ENCODE measurements around the gene KRTAP10-7.
A peak's percentile ranks its signal among the peaks of the same experiment; 100 is the strongest.
"Not testable (repeated sequence)": the region's sequence is repeated elsewhere in the genome, so short reads cannot be mapped to it uniquely, and the experiment has no call there.

The KRTAP10-7 gene

DNA sequence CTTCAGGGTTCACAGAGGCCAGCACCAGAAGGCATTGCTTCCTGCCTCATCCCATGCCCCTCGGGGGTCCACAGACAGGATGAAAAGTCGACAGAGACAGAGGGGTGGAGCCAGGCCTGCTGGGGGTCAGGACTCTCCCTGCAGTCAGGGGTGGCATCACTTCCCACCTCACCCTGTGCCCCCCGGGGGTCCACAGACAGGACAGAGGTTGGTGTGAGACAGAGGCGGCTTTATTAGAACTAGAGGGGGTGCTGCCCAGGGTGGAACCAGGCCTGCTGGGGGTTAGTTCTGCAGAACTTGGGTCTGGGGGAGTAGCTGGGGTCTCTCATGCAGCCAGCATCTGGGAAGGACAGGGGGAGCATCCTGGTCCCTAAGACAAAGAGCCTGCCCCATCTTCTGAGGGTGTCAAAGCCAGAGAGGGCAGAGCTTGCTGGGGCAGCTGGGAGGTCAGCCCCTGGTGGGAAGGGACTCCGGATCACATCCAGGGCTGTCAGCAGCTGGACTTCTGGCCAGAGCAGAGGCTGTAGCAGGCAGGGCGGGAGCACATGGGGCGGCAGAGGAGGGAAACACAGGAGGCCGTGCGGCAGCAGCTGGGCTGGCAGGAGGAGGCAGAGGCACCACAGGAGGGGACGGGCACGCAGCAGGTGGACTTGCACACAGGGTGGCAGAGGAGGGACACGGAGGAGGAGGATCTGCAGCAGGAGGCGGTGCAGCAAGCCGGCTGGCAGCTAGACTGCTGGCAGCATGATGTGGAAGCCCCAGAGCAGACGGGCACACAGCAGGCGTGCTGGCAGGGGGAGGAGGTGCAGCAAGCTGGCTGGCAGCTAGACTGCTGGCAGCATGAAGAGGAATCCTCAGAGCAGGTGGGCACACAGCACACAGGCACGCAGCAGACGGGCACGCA lies 9.2 kb upstream of the KRTAP10-7 start:
- DNase-seq = not testable (repeated sequence)

DNA sequence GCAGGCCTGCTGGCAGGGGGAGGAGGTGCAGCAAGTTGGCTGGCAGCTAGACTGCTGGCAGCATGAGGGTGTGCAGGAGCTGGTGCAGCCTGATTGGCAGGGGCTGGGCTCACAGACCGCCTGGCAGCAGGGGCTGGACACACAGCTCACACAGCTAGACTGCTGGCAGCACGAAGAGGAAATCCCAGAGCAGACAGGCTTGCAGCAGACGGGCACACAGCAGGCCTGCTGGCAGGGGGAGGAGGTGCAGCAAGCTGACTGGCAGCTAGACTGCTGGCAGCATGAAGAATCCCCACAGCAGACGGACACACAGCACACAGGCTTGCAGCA lies 8.6 kb upstream of the KRTAP10-7 start:
- not testable (repeated sequence) for DNase-seq

DNA sequence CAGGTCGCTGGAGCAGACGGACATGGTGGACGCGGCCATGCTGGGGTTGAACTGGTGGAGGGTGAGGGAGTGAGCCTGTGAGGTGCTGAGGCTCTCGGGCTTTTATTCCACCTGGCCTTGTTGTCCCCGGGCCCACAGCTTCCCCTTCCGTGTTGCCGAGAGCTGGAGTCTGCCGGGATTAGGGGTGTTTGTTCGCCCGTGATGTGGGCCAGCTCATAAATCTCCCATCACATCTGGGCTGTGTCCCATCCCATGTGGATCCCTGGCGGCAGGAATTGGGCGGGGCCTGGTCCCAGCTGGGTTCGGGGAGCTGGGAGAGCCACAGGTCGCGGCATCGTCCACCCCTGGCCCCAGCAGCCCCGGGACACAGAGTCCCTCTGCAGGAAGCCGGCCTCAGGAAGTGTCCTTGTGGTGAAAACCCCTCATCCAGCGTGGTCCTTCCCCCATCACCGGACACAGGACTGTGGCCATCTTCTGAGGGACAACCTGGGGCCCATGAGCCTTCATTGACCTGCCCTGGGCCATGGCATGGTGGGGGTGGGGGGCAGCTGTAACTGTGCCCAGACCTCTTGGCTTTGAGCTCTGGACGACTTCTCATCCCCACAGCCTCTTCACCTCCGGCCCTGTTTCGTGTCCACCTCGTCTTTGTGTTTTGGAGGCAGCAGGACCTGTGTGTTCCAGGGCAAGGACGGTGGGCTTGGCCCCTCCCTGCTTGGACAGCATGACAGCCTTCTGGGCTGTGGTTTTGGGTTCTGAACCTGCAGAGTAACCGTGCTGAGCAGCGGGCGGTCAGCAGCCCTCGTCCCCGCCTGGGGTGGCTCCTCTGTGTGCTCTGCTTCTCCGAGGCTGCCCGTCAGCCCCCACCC lies 7.7 kb upstream of the KRTAP10-7 start, which contains the start of gene KRTAP10-6:
KRTAP10-6 (minus strand) TSS at position 60 of the 866 bp plus-strand sequence; CDS start at position 39, 21 bp downstream.
- peak; percentile 16 for DNase-seq

DNA sequence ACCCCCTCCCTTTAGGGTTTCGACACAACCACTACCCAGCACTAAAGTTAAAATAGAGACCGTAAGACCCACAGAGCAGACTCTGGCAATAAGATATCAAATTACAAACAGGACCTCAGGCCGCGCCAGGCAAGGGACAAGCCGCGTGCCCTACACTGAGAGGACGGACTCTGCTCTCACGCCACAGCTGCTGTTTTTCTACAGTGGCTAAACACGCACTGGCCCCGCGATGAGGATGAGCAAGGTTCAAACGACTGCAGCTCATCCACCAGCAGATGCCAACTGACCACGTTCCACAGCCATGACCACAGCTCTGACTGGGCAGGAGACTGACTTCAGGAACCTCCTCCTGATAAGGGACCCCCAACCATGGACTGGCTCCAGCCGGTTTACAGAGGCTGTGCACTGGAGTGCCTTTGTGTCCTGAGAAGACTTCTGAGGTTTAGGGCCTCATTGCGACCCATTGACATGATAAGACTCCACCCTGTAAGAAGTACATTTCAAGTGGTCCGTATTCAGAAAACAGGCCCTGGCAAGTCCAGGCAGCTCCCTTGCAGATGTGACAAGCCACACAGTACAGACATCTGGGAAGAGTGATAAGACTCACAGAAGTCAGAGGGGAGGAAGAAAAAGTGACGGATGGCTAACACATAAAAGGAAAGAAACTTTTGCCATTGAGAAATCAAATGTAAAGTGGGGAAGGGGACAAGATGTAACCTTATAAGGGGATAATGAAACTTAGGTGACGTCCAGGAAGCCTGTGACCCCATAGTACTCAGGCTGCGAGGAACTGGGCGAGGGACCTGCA lies 6.6 kb upstream of the KRTAP10-7 start:
- DNase-seq = peak; percentile 36

DNA sequence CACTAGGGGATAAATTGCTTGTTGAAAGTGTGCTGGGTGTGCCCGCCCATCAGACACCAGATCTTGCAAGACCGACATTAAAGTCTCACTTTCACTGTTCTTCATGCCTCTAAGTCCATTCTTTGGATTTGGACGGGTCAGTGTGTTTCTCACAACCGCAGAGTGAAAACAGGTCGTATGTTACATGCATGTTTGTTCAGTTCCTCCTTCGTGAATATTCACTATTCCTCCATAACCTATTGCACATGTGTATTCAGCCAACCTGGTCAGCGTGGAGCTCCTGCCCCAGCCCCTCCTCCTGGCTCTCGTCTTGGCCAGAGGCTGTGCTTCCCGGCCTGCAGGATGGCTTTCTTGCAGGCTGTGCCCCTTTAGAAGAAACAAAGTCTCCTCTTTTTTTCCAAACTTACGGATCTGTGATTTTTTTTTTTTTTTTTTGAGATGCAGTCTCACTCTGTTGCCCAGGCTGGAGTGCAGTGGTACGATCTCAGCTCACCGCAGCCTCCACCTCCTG lies 5.9 kb upstream of the KRTAP10-7 start:
- DNase-seq = no peak

DNA sequence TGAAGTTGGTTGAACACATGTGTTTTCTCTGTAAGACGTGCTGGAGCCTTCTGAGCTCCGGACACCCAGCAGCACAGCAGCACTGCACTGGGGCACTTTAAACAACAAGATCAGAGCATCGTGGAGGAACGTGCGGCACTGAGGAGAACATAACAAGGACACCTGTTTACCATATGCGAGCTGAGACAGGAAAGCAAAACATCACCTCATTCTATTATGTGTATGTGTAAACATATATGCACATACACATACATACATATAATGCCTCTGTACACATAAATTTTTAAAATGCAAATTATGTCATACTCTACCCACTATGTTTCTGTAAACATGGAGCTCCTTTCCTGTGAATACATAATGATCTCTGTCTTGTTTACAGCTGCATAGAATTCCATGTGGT lies 4.9 kb upstream of the KRTAP10-7 start:
- no peak for DNase-seq

DNA sequence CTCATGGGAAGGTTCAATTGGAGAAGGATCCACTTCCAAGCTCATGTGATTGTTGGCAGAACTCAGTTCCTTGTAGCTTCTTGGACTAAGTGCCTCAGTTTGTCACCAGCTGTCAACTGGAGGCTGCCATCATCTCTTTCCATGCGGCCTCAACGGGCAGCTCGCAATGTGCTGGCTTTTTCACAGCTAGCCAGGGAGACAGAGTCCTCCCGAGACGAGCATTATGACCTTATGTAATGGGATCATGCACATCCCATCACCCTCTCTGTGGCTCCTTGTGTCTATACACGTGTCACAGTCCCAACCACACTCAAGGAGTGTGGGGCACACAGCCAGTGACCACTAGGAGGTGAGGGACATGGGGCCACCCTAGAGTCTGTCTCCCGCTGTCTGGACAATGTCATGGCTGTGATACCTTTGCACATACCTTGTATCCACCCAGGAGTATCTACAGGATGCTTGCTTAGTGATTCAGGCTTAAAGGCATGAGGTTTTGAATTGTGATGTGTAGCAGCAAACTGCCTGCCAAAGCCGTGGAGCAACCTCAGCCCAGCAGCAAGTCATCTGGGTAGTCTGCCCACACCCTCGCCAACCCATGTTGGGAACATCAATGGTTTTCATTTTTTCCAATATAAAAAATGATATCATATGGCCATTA lies 4.2 kb upstream of the KRTAP10-7 start:
- no peak for DNase-seq

DNA sequence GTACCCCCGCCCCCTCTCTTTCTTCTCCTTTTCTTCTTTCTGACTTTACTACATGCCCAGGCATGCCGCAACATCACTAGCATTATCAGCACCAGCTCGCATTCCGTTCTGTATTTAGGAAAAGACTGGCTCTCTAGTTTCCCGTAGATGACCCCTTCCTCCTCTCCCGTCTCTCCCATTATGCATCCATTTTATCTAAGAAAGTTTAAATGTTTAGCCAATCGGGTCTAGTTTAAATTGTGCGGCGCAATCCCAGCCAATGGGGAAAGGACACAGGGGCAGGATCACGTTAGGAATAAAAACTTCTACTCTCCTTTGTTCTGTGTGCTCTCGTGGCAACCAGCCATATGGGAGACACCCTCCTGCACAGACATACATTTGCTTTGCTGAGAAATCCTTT lies 2.3 kb upstream of the KRTAP10-7 start:
- DNase-seq = no peak

DNA sequence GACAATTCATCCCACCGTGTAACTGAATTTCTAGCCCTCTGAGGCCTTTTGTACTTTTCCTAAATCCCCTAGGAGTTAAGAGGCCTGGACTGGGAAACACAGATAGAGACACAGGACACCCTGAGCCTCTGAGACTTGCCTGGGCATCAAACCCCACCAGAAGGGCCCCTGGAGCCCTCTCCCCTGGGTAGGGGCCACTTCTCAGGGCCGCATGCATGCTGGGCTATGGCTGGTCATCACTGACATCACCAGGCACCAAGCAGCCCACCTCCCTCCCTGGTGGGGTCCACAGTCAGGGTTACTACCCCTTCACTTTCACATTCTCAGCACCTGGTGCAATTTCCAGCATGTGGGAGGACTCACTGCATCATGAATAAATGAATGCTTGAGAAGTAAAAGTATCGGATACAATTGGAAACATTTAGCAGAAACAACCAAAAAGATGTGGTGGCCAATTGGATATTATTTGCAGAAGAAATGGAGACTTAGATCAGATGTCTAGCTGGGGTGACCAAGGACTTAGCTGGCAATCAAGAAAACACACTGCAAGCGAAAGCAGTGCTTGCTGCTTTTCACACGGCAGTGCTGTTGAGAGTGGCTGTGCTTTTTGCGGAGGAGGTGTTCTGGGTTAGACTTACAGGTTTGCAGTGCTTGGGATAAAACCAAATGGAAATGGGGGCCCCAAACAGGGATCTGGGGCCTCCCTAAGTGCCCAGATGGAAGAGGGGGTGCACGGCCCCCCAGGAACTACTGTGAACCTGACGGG lies 950 bp upstream of the KRTAP10-7 start:
- DNase-seq = no peak

DNA sequence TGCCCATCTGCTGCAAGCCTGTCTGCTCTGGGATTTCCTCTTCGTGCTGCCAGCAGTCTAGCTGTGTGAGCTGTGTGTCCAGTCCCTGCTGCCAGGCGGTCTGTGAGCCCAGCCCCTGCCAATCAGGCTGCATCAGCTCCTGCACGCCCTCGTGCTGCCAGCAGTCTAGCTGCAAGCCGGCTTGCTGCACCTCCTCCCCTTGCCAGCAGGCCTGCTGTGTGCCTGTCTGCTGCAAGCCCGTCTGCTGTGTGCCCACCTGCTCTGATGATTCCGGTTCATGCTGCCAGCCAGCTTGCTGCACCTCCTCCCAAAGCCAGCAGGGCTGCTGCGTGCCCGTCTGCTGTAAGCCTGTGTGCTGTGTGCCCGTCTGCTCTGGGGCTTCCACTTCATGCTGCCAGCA lies 694 bp downstream of the KRTAP10-7 start:
- not testable (repeated sequence) for DNase-seq

DNA sequence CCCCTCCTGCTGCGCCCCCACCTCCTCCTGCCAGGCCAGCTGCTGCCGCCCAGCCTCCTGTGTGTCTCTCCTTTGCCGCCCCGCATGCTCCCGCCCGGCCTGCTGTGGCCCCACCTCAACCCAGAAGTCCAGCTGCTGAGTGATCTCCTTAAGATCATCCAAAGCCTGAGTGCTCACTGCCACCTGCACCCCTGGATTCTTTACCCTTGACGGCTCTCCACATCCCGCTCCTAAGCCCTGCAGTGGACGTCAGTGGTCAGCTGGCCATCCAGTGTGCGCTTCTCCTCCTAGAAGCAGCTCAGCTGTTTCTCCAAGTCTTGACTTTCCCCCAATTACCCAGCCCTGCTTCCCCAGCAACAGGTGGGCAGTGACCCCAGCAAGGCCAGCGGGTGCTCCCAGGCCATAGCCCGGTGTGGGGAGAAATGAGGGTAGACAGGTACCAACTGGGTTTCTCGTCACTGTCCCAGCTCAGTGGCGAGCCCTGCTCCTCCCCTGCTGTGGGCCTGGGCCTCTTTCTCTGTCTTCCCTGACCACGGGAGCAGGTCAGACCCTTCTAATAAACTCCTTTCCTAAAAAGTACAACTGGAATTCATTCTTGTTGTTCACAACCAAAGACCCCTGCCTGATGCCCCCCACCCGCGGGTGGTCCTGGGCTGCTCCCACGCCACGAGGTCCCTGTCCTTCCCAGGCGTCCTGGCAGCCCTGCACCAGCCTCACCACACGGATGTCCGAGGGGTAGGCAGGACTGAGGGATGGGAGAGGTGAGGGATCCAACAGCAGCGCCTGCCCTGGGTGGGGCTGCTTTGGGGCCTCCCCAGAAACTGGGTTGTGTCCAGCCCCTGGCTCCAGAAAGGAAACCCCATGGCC lies 1.4 kb downstream of the KRTAP10-7 start:
- no peak for DNase-seq

DNA sequence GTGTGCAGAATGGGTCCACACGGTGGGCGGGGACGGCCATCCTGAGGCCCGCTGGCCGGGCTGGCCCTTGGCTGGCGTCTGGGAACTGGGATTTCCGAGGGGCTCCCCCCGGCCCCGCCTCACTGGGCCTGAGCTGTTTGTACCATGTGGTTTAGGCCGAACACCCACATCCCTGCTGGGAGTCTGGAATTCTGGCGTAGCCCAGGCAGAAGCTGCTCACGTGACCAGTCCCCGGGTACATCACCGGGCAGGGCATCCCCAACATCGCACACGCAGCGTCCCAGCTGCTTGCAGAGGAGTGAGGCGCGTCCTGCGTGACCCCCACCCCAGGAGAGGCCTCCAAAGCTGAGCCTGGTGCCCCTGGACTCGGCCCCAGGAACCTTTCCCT lies 2.1 kb downstream of the KRTAP10-7 start:
- DNase-seq = no peak

DNA sequence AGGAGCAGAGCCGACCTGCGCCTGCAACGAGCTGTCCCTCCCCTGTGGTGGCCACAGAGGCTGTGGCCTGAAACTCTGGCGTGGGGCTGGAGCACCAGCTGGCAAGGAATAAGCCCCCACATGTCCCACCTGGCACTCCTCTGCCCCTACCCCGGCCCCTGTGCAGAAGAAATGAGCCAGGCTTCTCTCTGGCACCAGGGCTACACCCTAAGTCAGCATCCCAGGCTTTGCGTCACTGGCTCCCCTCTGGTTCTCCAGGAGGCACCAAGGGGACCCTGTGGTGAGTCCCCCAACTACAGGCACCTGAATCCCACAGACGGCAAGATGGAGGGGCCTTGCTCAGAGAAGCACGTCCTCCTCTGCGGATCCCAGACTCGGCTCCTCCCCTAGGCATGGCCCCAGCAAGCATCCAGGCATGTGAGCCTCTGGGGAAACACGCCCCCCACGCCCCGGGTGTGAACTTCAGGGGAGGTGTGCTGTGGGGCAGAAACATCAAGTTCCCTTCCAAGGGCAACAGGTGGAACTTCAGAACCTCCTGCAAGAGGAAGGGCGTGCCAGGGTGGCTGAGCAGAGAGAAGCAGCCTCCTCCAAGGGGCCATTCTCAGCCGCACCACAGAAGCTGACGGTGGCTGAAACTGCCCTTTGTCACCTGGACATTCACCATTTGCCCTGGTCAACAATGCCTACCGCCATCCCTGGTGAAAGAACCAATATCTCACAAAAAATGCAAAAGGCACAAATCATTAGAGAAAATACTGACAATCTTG lies 2.9 kb downstream of the KRTAP10-7 start:
- no peak for DNase-seq

DNA sequence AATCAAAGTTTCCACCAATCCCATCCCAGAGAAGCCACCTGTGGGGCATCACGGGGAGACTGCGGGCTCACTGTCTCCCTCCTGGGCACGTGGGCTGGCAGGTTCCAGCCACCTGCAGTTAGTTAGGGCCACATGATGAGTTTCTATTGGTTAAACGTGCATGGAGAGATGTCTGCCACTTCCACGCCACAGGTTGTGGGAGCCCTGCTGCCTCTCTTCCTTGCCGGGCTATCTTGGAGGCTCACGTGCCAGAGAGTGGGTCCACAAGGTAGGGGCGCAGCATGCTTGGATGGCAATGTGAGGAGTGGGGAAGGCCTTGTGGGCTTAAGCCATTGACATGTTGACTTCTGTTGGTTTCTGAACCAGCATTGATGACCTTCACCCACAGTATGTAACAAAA lies 3.5 kb downstream of the KRTAP10-7 start:
- no peak for DNase-seq

DNA sequence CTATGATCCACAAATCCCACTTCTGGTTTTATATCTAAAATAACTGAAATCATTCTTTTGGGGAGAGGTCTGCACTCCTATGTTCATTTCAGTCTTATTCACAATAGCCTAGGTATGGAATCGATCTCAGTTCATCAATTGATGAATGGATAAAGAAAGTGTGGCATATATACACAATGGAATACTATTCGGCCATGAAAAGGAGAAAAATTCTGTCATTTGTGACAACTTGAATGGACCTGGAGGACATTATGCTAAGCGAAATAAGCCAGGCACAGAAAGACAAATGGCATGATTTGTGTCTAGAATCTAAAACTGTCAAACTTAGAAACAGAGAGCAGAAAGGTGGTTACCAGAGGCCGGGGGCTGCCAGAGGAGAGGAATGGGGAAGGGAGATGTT lies 6.1 kb downstream of the KRTAP10-7 start:
- no peak for DNase-seq

DNA sequence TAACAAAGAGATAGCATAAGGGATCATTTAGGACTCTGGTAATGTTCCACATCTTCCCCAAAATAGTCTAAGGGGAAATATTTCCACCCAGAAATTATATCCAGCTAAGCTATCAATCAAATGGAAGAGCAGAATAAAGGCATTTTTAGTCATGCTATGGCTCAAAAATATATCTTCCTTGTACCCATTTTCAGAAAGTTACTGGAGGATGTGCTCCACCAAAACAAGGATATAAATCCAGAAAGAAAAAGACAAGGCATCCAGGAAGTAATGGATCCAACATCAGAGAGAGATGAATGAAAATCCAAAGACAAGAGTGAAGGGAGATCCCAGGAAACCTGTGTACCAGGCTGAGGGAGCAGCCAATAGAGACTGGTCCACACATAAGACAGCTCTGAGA lies 8.8 kb downstream of the KRTAP10-7 start:
- DNase-seq = no peak

DNA sequence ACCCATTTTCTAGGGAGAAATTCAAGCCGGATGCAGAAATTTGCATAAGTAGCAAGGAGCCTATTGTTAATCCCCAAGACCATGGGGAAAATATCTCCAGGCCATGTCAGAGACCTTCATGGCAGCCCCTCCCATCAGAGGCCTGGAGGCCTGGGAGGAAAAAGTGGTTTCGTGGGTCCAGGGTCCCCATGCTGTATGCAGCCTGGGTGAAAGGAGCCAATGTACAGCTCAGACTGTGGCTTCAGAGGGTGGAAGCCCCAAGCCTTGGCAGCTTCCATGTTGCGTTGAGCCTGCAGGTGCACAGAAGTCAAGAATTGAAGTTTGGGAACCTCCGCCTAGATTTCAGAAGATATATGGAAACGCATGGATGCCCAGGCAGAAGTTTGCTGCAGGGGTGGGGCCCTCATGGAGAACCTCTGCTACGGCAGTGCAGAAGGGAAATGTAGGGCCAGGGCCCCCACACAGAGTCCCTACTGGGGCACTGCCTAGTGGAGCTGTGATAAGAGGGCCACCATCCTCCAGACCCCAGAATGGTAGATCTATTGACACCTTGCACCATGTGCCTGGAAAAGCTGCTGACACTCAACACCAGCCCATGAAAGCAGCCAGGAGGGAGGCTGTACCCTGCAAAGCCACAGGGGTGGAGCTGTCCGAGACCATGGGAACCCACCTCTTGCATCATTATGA lies 9.9 kb downstream of the KRTAP10-7 start:
- DNase-seq = not testable (repeated sequence)

DNA sequence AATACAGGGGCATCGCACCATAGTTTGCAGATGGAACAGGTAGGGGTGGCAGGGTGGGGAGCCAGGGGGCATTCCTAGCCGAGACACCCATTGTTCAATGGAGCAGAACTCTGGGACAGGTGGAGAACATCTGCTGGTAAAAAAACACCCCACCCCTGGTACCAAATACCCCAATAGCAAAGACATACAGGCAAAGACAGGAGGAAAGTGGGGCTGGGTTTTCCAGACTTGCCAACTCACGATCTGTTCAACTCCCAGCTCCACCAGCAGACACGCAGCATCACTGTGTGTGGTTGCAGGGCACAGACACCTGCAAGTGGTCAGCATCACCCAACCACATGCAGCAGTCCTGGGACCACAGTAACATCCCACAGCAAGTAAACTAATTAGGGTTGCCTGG lies 11.2 kb downstream of the KRTAP10-7 start:
- DNase-seq = no peak

DNA sequence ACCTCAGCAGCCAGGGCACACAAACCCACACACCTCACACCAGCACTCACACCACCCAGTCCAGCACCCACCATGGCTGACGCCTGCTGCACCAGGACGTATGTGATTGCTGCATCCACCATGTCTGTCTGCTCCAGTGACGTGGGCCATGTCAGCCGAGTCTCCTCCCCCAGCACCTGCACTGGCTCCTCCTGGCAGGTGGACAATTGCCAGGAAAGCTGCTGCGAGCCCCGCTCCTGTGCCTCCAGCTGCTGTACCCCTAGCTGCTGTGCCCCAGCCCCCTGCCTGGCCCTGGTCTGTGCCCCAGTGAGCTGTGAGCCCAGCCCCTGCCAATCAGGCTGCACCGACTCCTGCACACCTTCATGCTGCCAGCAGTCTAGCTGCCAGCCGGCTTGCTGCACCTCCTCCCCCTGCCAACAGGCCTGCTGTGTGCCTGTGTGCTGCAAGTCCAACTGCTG lies 11.7 kb downstream of the KRTAP10-7 start, which contains the start of gene KRTAP10-8:
KRTAP10-8 (plus strand) TSS at position 51 of the 458 bp plus-strand sequence; CDS start at position 73, 22 bp downstream.
- DNase-seq = no peak

Measured in femur (tissue), 1 donor.